Type B pancreatic cell (in vitro differentiated cells): ENCODE measurements around the gene ITM2C. TPM values are rescaled to one million over a fixed set of nuclear protein-coding genes. Genes with fewer than 3 reads are reported as not detected.
A peak's percentile ranks its signal among the peaks of the same experiment; 100 is the strongest.

Source experiments
- DNase-seq: peaks from one replicate; pipeline ENCODE4 v3.0.0; 2021; ENCODE audit warnings: mixed read lengths; ENCODE audit not compliant: unreplicated experiment; ENCODE audit errors: extremely low spot score
- H3K27ac Mint-ChIP-seq: 2 replicates; pipeline ENCODE4 v1.8.0; 2021; ENCODE audit warnings: mild to moderate bottlenecking, mixed read lengths
- H3K27me3 Mint-ChIP-seq: 2 replicates; pipeline ENCODE4 v1.8.0; 2021; ENCODE audit warnings: mixed read lengths
- H3K36me3 Mint-ChIP-seq: 2 replicates; pipeline ENCODE4 v1.8.0; 2021; ENCODE audit warnings: mixed read lengths
- H3K4me1 Mint-ChIP-seq: one replicate; pipeline ENCODE4 v1.8.0; 2021; ENCODE audit warnings: mixed read lengths; ENCODE audit not compliant: unreplicated experiment
- H3K4me3 Mint-ChIP-seq: 2 replicates; pipeline ENCODE4 v1.8.0; 2021; ENCODE audit warnings: mild to moderate bottlenecking, mixed read lengths
- H3K9me3 Mint-ChIP-seq: 2 replicates; pipeline ENCODE4 v1.8.0; 2021; ENCODE audit warnings: mixed read lengths
- long read RNA-seq: library from polyadenylated mRNA; unstranded; transcript quantifications from one replicate; pipeline ENCODE4 v2.0.0, GENCODE V29; 2020
- total RNA-seq: library from RNA; stranded (reverse); gene quantifications from 2 replicates; pipeline ENCODE4 v1.2.1, GENCODE V29; 2021; ENCODE audit warnings: low replicate concordance
- TF ChIP-seq, protein P1 (sequence below): fragments of 200-600 bp; sonication (generic); conservative IDR thresholded peaks from 2 replicates; pipeline ENCODE4 v1.5.0; 2021; ENCODE audit warnings: antibody characterized with exemption, mild to moderate bottlenecking

Gene ITM2C, protein sequence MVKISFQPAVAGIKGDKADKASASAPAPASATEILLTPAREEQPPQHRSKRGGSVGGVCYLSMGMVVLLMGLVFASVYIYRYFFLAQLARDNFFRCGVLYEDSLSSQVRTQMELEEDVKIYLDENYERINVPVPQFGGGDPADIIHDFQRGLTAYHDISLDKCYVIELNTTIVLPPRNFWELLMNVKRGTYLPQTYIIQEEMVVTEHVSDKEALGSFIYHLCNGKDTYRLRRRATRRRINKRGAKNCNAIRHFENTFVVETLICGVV
- total RNA-seq = 211 and 285 TPM in 2 replicates
- long read RNA-seq, transcript ITM2C-202 (6 exons, 2,078 nt) = major isoform, 22 of 30 reads
- long read RNA-seq, partial matches to known transcripts = 3 of 30 reads
- long read RNA-seq, other reads (novel, unspliced or antisense) = 0 of 30 reads

GRCh38 chr2:230864605-230865306 is at the start of gene ITM2C:
TSS of gene ITM2C (plus strand) at chr2:230864942. CDS start at chr2:230865026, 84 bp downstream.
- Mint-ChIP-seq H3K36me3 (no peaks in the 10 kb centered on the region), H3K27me3 (no peaks in the 10 kb centered on the region), H3K27ac (peak within 1 kb of the TSS; percentile 91), H3K4me3 (peak within 1 kb of the TSS; percentile 96), H3K9me3 (peaks cover 1% of the 10 kb centered on the region), H3K4me1 (peaks cover 43% of the 10 kb centered on the region)
- peak; percentile 86 for DNase-seq
- TF ChIP-seq, protein P1, sequence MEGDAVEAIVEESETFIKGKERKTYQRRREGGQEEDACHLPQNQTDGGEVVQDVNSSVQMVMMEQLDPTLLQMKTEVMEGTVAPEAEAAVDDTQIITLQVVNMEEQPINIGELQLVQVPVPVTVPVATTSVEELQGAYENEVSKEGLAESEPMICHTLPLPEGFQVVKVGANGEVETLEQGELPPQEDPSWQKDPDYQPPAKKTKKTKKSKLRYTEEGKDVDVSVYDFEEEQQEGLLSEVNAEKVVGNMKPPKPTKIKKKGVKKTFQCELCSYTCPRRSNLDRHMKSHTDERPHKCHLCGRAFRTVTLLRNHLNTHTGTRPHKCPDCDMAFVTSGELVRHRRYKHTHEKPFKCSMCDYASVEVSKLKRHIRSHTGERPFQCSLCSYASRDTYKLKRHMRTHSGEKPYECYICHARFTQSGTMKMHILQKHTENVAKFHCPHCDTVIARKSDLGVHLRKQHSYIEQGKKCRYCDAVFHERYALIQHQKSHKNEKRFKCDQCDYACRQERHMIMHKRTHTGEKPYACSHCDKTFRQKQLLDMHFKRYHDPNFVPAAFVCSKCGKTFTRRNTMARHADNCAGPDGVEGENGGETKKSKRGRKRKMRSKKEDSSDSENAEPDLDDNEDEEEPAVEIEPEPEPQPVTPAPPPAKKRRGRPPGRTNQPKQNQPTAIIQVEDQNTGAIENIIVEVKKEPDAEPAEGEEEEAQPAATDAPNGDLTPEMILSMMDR = peak; percentile 63

- no peaks in the 10 kb centered on the region for H3K4me1 Mint-ChIP-seq
- no peak overlapping the region for H3K4me3 Mint-ChIP-seq
- H3K36me3 Mint-ChIP-seq = peaks cover 14% of the 10 kb centered on the region
- no peak for DNase-seq
- TF ChIP-seq, protein P1 = no peak
- no peaks in the 10 kb centered on the region for H3K9me3 Mint-ChIP-seq
- no peak overlapping the region for H3K27ac Mint-ChIP-seq
- H3K27me3 Mint-ChIP-seq = no peaks in the 10 kb centered on the region
These were observed 49.7 kb upstream of the ITM2C start for GRCh38 chr2:230815088-230815487.

GRCh38 chr2:230816735-230817134 is 48.0 kb upstream of the ITM2C start:
- Mint-ChIP-seq H3K27ac (no peak overlapping the region), H3K9me3 (no peaks in the 10 kb centered on the region), H3K36me3 (peaks cover 12% of the 10 kb centered on the region)

GRCh38 chr2:230819433-230819832 is 45.3 kb upstream of the ITM2C start:
- Mint-ChIP-seq H3K27me3 (peaks cover under 1% of the 10 kb centered on the region), H3K27ac (no peak overlapping the region), H3K4me1 (peaks cover 3% of the 10 kb centered on the region), H3K36me3 (peaks cover 8% of the 10 kb centered on the region), H3K4me3 (no peak overlapping the region), H3K9me3 (no peaks in the 10 kb centered on the region)
- TF ChIP-seq, protein P1 = no peak
- no peak for DNase-seq

More at GRCh38 chr2:230816735-230817134, 48.0 kb upstream of the ITM2C start:
- DNase-seq = no peak
- H3K27me3 Mint-ChIP-seq = no peaks in the 10 kb centered on the region
- TF ChIP-seq, protein P1 = no peak
- no peaks in the 10 kb centered on the region for H3K4me1 Mint-ChIP-seq
- H3K4me3 Mint-ChIP-seq = no peak overlapping the region

DNA sequence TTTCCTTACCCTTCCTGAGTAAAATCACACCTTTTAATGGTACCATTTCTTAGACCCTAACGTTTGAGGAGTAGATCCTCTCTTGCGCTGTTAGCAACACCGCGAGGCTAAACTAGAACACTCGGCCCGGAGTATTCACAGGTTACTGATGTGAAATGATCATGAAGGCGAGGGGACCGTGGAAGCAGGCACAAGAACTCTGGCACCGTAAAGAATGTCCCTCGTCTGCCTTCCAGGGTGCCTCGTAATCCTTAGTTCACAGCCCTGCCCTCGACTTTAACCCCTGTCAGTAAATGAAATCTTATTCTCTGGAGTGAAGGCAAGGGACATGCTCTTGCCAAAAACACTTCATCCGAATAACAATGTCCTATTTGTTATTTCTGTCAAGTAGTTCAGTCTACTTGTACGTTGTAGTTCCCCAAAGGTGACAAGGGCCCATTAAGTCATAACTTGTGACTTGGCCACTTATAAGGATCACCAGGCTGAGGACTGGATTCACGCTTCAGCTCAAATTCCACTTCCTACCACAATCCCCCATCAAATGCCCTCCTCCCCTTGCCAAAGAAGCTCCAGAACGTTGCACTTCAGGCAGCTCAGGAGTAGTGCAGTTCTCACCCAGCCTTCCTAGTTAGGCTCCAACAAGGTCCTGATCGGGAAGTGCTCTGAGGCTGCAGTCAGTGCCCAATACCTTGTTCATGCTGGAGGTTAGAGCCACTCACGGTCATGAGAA is 43.3 kb upstream of the ITM2C start:
- Mint-ChIP-seq H3K4me3 (no peak overlapping the region), H3K4me1 (peaks cover 6% of the 10 kb centered on the region), H3K27me3 (peaks cover 4% of the 10 kb centered on the region), H3K9me3 (no peaks in the 10 kb centered on the region), H3K27ac (no peak overlapping the region), H3K36me3 (peaks cover 8% of the 10 kb centered on the region)
- TF ChIP-seq, protein P1 = no peak
- no peak for DNase-seq
